GM10266 (cell line): ENCODE measurements around the gene CEP120.
"Not testable (repeated sequence)": the region's sequence is repeated elsewhere in the genome, so short reads cannot be mapped to it uniquely, and the experiment has no call there.

Source experiments
- DNase-seq: peaks from one replicate; pipeline ENCODE4 v3.0.0; 2012; ENCODE audit errors: extremely low spot score
- TF ChIP-seq, protein P1 (sequence below): IDR thresholded peaks from 2 replicates; pipeline ENCODE4 v1.5.1; 2012; ENCODE audit warnings: mild to moderate bottlenecking, low read depth; ENCODE audit not compliant: control insufficient read depth, insufficient read depth; ENCODE audit errors: missing control alignments

Gene CEP120

DNA sequence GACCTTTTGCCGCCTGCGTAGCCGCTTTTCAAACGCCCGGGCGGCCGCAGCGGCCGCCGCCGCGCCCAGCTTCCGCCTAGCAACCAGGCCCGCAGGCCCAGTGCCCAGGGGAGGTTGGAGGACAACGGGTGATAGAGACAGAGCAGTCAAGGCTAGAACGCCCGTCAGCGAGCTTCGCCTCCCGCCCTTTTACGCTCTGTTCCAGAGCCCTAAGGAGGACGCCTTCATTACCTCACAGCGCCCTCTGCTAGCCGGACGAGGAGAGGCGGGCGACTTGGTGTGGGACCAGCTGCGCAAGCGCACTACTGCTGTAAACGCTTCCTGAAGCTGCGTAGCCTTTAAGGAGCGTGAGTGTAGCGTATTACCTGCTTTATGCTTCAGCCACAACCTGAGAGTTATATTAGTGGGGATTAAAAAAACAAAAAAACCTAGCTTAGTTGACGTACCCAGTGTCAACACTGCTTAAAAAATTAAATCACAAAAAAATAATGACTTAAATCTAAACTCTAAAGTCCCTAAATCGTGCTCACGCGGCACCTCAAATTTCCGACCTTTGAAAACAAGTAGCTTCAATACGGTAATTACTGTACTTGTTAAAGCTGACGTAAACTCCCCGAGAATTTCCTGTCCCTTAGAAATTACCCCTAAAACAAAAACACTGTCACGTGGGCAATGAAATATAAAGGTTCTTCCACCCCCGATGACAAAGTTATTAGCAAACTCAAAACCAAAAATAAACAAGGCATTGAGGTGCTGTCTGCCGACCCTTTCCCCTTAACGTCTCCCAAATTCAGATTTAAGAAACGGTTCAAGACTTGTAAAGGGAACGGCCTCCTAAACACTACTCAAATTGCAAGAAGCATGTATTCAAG lies at the start of gene CEP120:
CEP120 (minus strand) TSS at position 126 of the 872 bp plus-strand sequence. CDS start 405 bp downstream, outside the sequence.
- peak; percentile 97 for DNase-seq
- TF ChIP-seq, protein P1, sequence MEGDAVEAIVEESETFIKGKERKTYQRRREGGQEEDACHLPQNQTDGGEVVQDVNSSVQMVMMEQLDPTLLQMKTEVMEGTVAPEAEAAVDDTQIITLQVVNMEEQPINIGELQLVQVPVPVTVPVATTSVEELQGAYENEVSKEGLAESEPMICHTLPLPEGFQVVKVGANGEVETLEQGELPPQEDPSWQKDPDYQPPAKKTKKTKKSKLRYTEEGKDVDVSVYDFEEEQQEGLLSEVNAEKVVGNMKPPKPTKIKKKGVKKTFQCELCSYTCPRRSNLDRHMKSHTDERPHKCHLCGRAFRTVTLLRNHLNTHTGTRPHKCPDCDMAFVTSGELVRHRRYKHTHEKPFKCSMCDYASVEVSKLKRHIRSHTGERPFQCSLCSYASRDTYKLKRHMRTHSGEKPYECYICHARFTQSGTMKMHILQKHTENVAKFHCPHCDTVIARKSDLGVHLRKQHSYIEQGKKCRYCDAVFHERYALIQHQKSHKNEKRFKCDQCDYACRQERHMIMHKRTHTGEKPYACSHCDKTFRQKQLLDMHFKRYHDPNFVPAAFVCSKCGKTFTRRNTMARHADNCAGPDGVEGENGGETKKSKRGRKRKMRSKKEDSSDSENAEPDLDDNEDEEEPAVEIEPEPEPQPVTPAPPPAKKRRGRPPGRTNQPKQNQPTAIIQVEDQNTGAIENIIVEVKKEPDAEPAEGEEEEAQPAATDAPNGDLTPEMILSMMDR = peak; percentile 94

DNA sequence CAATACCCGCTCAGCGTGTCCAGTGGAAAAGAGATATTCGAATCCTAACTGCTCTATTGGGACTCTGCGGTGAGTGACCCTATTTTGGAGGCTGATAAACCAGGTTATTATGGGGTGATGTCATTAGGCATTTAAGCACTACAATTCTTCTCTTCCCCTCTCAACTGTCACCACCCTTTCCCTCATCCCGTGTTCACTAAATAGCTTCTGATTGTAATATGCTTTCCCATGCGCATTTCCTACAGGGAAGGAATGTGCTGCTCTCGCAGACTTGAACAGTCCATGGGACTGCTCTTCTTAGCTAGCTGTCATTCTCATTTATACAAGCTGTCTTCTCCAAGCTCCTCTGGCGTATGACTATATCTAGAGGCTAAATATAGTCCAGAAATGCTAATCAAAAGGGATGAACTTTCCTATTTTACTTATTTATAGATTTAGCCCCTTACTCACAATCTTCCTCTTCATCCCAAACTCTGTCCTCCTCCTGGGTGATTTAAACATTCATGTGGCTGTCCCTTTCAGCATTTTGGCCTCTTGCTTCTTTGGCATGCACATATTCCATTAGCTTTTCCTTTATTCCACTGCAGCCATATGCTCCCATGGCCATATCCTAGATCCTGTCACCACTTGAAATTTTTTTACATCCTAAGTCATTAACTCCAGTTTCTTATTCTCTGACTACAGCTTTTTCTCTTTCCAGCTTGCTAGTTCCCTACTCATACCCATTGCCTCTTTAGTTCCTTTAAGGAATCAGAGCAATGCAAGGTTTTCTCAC lies 49.1 kb upstream of the CEP120 start:
- no peak for DNase-seq
- TF ChIP-seq, protein P1 = no peak

DNA sequence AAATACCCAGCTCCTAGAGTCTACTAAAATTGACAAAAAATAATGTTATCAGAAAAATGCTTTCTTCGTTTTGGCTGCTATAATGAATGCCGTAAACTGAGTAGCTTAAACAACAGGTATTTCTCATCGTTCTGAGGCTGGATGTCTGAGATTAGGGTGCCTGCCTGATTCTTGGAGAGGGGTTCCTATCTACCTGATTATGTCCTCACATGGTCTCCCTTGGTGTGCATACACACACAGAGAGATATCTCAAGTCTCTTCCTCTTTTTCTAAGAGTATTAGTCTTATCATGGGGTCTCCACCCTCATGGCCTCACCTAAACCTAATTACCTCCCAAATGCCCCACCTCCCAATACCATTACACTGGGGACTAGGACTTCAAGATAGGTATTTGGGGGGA lies 48.2 kb upstream of the CEP120 start:
- no peak for DNase-seq
- TF ChIP-seq, protein P1 = no peak

DNA sequence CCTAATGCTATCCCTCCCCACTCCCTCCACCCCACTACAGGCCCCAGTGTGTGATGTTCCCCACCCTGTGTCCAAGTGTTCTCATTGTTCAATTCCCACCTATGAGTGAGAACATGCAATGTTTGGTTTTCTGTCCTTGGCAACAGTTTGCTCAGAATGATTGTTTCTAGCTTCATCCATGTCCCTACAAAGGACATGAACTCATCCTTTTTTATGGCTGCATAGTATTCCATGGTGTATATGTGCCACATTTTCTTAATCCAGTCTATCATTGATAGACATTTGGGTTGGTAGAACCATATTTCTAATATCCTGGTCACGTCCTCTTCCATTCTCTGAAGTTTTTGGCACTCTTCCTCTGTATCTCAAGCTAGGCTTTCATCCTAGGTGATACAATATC lies 43.6 kb upstream of the CEP120 start:
- not testable (repeated sequence) for DNase-seq

DNA sequence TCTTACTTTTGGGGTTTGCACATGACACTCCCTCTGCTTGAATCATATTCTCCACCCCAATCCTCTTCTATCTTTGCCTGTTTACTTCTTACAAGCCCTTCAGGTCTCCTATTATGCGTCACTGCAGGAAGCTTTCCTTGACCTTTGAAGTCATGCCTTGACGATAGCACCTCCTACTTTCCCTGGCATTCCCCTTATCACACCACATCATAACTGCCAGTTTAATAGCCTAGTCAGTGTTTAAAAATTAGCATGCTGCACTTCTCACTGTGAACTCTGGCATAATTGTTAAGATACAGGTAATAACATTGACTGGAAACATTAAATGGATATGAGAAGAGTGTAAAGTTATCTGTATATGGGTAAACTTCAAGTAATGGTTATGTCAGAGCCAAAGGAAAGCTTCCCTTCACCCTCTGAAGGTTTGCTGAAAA lies 37.1 kb upstream of the CEP120 start:
- TF ChIP-seq, protein P1 = no peak
- DNase-seq = no peak

DNA sequence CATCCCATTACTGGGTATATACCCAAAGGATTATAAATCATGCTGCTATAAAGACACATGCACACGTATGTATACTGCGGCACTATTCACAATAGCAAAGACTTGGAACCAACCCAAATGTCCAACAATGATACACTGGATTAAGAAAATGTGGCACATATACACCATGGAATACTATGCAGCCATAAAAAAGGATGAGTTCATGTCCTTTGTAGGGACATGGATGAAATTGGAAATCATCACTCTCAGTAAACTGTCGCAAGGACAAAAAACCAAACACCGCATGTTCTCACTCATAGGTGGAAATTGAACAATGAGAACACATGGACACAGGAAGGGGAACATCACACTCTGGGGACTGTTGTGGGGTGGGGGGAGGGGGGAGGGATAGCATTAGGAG lies 35.8 kb upstream of the CEP120 start:
- not testable (repeated sequence) for DNase-seq

DNA sequence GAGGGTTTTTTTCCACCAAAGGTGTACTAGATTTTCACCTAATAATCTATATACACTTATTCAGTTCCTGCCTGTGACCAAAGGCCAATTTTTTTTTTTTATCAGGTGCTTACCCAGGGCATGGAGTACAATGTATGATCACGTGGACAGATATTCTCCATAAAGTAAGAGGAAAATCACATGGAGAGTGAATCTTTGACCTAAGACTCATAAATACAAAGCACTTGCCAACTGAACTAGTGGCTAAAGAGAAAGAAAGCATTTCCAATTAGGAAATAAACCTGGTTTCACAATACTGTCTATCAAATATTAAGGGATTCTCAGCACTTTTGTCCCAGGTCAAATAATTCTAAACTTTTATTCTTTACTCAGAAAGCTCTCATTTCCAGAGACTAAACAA lies 33.0 kb upstream of the CEP120 start:
- no peak for DNase-seq
- TF ChIP-seq, protein P1 = no peak

DNA sequence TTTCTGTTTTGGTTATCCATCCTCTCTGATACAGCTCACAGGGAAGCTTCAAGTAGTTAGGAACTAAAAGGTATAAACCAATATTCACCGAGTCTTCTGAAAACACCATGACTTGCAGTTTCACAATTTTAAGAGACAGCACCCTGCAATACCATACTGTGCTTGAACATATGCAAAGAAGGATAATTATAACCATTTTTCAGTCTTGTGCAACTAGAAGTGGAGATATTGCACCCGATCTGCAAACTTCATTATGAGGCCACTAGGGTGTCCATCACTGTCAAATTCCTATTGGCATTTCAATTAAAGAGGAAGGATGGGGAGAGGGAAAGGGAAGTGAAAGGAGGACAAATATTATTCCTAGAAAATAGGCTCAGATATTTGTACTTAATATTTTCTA lies 32.4 kb upstream of the CEP120 start:
- TF ChIP-seq, protein P1 = peak; percentile 14
- DNase-seq = no peak
